HG02610 (cell line): ENCODE measurements around the gene APOL3.
"Not testable (repeated sequence)": the region's sequence is repeated elsewhere in the genome, so short reads cannot be mapped to it uniquely, and the experiment has no call there.

ENCODE experiments used
- ATAC-seq: cut with Tn5 transposase; IDR thresholded peaks from one replicate; pipeline ENCODE4 v1.9.1; 2021; ENCODE audit warnings: mild to moderate bottlenecking, moderate library complexity; ENCODE audit not compliant: unreplicated experiment

The APOL3 gene

DNA sequence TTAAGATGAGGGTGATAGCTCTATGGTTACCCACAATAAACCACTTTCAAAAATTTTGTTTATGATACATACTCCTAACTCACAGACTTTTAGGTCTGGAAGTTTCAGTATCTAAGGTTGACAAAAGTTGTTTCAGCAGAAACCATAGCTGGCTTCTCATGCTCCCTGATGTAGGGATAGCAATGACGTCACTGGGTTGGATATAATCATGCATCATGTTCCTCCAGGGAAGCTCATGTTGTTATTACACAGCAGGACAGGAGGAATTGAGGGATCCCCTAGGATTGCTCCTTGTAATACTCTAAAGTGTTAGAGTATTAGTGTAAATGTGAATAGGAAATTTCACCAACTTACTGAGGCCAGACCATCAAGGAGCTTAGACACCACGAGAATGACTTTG is 23.6 kb downstream of the APOL3 start:
- ATAC-seq: no peak

DNA sequence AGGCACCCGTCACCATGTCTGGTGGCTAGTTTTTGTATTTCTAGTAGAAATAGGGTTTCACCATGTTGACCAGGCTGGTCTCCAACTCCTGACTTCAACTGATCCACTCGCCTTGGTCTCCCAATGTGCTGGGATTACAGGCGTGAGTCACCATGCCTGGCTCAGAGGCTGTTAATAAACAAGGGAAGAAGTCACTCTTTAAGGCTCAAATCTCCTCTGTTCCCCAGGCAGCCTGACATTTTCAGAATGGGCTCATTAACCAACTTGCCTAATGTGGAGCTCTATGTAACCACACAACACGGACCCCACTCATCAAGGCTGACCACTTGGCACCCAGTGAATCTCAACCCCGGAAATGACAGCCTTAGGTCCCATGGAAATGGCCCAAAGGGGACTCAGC is 24.1 kb downstream of the APOL3 start:
- ATAC-seq: no peak

DNA sequence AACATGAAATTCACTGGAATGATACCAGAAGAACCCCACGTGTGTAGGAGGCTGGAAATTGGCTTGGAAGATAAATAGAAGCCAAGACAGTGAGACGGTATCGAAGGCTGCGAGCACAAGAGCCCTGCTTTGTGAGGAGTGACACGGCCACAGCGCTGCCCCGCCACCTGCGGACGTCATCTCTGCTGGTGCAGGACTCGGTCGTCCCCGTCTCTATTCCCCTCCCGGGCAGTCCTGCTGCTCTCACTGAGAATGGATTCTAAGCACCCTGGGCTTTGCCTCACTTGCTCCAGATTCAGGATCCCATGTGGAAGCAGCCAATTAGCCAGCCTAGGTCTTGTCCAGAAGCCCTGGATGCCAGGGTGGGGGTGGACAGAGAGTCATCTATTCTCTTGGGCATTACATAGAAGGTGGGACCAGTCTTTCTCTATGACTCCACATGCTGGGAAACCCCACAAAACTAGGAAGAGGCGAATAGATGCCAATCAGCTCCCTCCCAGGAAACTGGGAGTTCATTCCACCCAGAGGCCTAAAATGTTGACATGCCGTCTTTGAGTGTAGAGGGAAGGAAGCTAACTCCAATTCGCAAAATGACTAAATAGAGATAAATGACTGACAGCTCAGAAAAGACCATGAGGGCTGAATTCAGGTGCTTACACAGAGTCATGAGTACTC is 25.1 kb downstream of the APOL3 start:
- ATAC-seq: no peak

DNA sequence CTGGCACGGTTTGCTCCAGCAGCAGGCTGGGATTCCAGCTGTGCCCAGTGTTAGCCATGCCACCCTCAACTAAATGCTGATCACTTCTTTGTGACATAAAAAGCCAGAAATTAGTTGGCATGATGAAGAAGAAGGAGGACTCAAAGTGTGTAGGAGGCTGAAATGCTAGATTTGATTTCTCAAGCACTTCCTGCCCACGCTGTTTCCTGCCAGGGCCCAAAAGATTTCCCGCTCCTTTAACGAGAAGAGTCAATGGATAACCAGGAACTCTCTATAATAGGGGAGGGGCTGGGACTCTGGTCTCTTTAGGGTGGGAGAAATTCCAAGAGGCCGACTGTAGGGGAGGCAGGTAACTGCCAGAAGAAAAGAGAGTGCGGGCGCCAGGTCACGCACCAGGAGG is 26.4 kb downstream of the APOL3 start:
- no peak for ATAC-seq

DNA sequence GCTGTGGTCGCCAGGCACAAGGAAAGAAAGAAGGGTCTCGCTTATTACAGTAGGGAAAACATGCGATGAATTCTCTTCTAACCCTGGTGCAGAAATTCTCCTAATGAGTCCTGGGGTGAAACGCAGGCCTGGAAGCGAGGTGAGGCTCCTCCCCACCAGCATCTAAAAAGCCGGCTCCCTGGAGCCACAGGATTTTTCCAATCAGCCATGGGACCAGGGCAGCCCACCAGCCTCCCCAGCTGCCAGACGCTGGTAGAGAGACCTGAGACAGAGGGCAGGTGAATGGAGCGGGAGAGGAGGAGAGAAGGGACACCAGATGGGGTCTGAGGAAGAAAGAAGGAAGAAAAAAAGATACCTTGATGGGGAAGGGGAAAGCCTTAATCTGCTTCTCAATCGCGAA is 28.6 kb downstream of the APOL3 start:
- no peak for ATAC-seq

DNA sequence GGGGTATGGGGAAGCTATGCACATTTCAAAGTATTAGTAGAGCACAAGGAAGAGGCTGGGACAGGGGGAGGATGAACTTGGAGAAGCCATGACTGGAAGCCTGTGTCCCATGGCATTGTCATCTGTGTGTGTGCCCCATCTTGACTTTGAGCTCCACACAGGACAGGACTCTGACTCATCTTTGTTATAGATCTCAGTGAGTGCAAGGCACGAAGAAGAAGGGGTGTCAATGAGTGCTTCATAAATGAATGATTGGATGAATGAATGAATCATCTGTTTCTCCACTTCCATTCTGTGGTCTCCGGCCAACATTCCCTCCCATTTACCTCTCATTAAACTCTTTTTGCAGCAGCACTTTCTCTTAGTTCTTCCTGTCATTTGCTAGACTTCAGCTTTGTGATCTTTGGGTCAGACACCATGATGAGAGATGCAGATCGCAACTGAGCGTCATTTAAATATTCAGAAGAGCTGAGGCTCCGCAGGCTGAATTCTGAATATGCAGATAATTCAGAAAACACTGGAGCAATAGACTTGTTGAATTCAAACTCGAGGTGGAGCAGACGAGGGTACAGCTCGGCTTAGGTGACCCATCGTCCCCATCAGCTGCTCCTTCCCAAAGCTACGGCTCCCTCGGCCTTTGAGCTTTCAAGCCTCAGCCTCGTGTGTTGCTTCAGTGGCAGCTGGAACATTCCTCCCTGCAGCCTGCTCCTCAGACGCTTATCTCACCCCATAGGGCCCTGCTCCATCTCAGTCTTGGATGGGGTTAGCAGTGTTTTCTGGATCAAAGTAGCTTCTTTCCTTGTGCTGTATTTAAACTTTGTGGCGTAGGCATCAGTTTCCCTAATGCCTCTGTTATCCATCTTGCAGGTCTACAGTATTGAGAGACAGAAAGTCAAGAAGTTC is 30.8 kb downstream of the APOL3 start:
- ATAC-seq: no peak

DNA sequence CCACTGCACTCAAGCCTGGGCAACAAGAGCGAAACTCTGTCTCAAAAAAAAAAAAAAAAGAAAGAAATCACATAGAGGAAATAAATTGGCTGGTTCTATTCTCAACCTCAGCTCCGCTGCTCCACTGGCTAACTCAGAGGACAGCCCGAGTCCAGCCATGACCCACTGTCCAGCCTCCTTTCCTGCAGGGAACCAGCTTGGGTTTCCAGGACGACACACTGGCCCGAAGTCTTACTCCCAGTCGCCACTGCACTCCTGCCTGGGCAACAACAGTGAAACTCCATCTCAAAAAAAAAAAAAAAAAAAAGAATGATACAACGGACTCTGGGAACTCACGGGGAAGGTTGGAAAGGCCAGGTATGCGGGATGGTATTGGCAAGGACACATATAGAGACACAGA is 31.5 kb downstream of the APOL3 start:
- ATAC-seq: no peak

DNA sequence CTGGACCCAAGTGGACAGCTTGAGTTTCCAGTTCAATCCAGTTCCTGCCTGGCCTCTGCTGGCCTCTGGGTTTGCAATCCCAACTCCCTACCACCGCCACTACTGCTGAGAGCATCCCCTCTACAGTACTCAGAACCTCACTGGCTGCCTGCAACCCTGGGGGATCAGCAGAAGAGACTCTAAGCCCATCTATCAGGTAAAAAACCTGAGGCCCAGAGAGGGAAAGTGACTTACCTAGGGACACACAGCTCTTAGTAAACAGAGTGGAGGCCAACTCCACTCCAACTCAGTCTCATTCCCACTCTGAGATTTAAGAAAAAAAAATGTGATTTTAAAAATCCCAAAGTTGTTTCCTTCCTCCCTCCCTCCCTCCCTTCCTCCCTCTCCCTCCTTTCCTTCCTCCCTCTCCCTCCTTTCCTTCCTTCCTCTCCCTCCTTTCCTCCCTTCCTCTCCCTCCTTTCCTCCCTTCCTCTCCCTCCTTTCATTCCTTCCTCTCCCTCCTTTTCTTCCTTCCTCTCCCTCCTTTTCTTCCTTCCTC is 34.5 kb downstream of the APOL3 start:
- ATAC-seq: no peak

DNA sequence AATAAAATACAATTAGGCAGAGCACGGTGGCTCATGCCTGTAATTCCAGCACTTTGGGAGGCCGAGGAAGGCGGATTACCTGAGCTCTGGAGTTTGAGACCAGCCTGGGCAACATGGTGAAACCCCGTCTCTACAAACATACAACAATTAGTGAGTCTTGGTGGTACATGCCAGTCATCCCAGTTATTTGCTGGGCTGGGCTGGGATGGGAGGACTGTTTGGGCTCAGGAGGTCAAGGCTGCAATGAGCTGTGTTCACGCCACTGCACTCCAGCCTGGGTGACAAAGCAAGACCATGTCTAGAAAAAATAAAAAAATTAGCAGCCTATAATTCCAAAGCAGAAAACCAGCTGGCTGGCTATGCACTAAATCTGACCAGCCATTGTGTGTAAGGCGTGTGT is 35.1 kb downstream of the APOL3 start:
- ATAC-seq: no peak

DNA sequence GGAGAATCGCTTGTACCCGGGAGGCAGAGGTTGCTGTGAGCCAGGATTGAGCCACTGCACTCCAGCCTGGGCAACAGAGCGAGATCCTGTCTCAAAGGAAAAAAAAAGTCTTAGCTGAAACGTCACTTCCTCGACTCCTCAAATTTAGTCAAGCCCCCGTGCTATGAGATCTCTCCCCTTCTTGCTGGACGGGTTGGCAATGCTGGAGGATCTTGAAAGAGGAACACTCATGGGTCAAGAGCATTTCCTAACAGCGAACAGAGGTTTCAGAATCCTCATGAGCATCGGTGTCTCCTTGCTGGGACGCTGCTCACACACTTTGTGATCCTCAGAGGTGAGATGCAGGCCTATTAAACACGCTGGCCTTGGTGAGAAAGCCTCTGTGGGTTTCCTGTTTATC is 35.9 kb downstream of the APOL3 start:
- ATAC-seq: no peak

DNA sequence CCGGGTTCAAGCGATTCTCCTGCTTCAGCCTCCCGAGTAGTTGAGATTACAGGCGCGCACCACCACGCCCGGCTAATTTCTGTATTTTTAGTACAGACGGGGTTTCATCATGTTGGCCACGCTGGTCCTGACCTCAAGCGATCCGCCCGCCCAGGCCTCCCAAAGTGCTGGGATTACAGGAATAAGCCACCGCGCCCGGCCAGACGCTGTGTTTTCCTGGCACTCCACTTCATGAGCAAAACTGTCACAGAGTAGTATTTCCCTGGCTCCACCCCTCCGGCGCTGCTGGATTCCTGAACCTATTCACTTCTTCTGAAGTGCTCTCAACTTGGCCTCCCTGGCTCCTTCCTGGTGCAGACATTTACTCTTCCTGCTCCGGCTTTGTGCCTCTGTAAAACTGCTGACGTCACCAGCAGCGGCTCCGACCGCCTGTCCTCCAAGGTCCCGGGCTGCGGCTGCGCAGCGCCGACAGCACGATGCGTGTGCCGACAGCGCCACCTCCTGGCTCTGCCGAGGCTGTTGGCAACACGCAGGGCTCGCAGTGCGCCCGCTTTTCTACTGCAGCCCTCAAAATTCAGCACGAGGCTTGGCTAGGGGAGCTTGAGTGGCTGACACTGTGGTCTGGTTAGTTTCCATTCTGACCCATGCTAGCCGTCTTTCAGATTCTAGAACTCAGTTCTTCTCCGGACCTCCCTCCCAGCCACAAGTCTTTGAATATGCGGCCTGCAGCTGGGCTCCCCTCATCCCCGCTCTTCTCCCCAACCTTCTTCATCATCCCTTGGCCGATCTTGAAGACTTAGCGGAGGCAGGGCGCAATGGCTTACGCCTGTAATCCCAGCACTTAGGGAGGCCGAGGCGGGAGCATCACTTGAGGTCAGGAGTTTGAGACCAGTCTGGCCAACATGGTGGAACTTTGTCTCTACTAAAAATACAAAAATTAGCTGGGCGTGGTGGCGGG is 36.6 kb downstream of the APOL3 start:
- peak; percentile 77 for ATAC-seq

DNA sequence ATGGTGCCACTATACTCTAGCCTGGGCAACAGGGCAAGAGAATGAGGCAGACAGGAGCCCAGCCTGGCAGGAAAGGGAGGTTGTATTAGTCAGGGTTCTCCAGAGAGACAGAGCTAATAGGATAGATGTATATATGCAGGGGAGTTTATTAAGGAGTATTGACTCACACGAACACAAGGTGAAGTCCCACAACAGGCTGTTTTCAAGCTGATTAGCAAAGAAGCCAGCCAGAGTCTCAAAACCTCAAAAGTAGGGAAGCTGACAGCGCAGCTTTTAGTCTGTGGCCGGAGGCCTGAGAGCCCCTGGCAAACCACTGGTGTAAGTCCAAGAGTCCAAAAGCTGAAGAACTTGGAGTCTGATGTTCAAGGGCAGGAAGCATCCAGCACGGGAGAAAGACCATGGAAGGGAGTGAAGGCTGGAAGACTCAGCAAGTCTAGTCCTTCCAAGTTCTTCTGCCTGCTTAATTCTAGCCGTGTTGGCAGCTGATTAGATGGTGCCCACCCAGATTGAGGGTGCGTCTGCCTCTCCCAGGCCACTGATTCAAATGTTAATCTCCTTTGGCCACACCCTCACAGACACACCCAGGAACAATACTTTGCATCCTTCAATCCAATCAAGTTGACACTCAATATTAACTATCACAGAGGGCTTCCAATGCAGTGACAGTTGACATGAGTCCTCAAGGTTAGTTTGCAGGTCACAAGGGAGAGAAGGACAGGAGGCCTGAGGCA is 39.8 kb downstream of the APOL3 start:
- not testable (repeated sequence) for ATAC-seq

DNA sequence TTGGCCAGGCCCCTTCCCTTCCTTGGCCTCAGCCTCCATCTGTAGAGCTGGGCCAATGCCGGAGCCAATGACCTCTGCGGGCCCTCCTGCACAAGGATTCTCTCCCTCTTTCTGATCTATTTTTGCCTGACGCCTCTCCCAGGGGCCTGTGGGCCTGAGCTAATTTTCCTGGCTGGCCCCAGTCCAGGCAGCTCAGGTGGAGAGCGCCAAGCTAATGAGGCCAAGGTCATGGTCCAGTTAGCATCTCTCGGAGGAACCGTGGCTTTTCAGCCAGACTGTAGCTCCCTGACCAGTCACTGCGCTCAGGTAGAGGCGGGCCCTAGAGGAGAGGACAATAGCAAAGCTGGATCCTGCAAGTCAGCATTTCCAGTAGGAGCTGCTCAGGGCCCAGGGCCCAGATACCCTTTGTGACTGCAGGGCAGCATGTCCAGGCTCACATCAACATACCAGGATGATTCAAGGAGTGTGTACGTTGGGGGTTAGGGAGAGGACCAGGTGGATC is 43.5 kb downstream of the APOL3 start:
- no peak for ATAC-seq

DNA sequence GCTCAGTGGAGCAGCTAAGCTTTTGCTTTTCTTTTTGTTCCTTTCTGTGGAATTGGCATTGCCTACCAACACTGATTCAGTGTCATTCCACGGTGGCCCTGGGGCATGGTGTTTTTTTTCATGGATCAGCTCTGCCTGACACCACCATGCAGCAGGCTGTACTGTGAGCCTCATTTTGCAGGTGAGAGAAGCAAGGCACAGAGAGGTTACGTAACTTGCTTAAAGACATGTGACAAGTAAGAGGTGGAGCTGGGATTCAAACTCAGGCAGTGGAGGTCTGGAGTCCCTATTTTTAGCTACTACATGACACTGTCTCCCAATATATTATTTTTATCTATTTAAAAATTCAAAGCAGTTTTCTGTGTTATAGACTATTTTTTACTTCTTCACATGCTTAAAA is 44.4 kb downstream of the APOL3 start:
- ATAC-seq: no peak

DNA sequence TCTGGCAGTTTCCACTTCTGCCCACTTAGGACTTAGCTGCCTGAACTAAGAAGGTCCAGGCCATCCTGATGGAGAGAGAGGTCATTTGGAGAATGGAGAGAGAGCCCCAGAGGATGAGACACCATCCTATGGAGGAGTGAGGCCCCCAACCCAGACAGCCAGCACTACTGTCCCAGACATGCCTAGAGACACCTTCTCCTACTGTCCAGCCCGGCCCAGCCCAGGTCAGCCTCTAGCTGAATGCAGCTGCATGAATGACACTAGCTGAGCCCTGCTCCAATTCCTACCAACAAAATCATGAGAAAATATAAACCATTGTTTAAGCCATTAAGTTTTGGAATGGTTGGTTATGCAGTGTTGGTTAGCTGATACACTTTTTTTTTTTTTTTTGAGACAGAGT is 47.4 kb downstream of the APOL3 start:
- ATAC-seq: no peak

DNA sequence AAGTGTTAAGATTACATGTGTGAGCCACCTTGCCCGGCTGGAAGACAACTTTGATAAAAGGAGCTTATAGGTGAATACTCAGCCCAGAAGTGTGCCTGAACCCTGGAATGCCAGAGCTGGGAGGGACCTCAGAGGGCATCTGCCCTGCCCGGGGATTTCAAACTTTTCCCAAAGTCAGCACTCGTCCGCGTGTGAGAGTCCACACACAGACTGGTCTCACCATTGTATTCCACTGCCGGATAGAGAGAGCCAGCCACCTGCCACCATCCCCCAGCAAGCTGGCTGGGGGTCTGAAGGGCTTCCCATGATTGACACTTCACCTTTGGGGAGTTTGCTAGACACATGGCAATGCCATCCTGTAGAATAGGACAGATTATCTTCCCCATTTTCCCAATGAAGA is 49.2 kb downstream of the APOL3 start:
- no peak for ATAC-seq

DNA sequence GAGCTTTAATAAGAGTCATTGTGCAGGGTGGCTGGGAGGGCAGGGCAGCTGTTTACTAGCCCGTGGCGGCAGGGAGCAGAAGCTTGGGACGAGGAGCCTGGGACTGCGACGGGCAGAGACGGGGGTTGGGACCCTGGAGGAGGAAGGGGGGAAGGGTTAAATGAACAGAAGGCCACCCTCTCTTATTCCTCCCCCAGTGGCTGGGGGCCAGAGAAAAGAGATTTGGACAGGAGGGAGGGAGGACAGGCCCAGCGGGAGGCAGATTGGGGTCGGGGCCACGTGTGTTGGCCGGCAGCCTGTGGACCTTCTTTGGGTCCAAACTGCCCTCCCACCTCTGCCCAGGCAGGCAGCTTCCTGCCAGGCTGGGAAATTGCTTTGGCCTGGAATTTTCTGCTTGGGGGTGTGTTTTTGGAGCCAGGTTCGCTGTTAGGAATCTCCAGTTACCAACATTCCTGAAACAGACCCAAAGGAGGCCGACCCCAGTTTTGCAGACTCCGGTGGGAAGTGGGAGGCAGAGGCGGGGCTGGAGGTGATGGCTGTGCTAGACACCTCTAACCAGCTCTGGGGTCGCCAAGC is 50.2 kb downstream of the APOL3 start:
- no peak for ATAC-seq

DNA sequence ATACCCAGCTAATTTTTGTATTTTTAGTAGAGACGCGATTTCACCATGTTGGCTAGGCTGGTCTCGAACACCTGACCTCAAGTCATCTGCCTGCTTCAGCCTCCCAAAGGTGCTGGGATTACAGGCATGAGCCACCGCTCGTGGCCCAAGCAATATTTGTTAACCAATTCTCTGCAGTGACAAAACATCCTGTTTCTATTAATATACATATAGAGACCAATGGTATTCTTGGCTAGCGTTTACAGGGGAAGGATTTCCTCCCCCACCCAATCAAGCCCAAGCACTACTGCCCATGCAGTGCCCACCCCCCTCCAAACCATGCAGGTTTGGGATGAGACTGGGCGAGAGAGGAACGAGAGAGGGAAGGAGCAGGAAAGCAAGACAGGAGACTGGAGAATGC is 53.1 kb downstream of the APOL3 start:
- ATAC-seq: no peak

DNA sequence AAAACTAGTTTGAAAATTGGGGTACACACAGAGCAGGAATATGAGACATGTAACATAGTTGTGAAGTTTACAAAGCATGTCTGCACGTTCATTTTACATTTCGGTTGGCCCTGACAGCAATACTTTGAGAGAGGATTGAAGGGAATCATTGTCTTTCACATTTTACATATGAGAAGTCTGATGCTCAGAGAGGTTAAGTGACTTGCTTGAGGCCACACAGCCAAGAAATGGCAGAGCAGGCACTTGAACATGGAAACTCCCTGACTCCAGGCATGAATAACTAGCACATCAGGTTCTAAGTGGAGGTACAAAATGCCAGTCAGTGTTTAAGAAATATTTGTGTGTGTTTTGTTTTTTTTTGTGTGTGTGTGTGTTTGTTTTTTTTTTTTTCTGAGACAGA is 53.6 kb downstream of the APOL3 start:
- no peak for ATAC-seq

DNA sequence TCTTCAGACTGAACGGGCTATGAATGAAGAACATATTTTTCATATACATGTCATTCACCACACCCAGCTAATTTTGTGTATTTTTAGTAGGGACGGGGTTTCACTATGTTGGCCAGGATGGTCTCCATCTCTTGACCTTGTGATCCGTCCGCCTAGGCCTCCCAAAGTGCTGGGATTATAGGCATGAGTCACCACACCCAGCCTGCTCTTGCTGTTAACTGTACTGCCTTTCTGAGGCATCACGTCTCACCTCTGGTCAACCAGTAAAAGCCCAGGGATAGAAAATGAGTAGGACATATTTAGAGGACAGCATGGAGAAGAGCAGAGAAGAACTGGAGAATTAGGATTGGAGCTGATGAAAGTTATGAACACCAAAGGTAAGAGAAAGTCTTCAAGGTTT is 55.6 kb downstream of the APOL3 start:
- ATAC-seq: no peak
